Measurements from ENCODE around the gene FANK1.
"Not testable (repeated sequence)": the region's sequence is repeated elsewhere in the genome, so short reads cannot be mapped to it uniquely, and the experiment has no call there.

The FANK1 gene

GRCh38 chr10:125927265-125927664 lies 30.9 kb downstream of the FANK1 start:
- peaks cover 0 to 22% of the 10 kb centered on the region in 2 donors for H3K4me1 ChIP-seq (ENCODE audit: control insufficient read depth in 2 of 2, insufficient read depth in 2 of 2, low read length in 2 of 2)
- H3K4me3 ChIP-seq (ENCODE audit: low read length in 2 of 2); H3K9ac ChIP-seq (ENCODE audit: low read depth in 1 of 2, low read length in 2 of 2); H3K36me3 ChIP-seq (ENCODE audit: control insufficient read depth in 2 of 2, insufficient read depth in 2 of 2, low read length in 2 of 2); H3K27me3 ChIP-seq (ENCODE audit: control insufficient read depth in 2 of 2, insufficient read depth in 2 of 2, low read length in 2 of 2); H3K9me3 ChIP-seq (ENCODE audit: control insufficient read depth in 2 of 2, low read length in 2 of 2); H3K27ac ChIP-seq (ENCODE audit: low read depth in 2 of 2, low read length in 2 of 2): not testable (repeated sequence)

DNA sequence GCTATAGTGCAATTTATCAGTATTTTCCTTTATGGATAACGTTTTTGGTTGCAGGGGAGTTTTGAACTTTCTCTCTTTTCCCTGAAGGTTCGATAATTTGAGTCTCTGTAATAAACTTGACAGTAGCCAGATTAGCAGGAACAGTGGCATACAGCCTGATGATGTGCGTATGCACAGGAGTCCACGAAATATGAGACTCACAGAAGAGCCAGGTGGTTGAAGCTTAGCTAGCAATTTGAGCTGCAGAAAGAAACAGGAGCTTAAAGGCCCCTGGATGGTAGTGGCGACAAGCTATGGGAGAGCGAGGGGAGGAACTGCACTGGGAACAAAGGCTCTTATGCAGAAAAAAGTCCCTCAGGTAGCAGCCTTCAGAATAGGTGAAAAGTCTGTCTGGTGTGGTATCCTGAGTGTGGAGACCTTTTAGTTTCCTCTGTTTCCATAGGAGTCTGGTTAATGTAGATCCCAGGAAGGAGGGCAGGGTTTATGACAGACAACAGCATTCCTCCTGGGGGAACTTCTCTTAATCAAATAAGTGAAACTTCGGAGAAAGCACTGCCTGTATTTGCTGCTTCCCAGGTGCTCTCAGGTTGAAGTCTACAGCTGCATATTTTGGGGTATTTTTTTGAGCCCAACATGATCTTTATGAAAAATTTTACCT lies 32.7 kb downstream of the FANK1 start:
- H3K27ac ChIP-seq (ENCODE audit: low read depth in 2 of 2, low read length in 2 of 2): peak overlapping the region; percentile 73 to 91
- H3K36me3 ChIP-seq (ENCODE audit: control insufficient read depth in 2 of 2, insufficient read depth in 2 of 2, low read length in 2 of 2): no peaks in the 10 kb centered on the region
- H3K4me3 ChIP-seq (ENCODE audit: low read length in 2 of 2): peak overlapping the region; percentile 38 to 48
- H3K9ac ChIP-seq (ENCODE audit: low read depth in 1 of 2, low read length in 2 of 2): peak overlapping the region; percentile 43 to 73
- no peaks in the 10 kb centered on the region for H3K9me3 ChIP-seq (ENCODE audit: control insufficient read depth in 2 of 2, low read length in 2 of 2)
- peaks cover 0 to 24% of the 10 kb centered on the region in 2 donors for H3K4me1 ChIP-seq (ENCODE audit: control insufficient read depth in 2 of 2, insufficient read depth in 2 of 2, low read length in 2 of 2)
- H3K27me3 ChIP-seq (ENCODE audit: control insufficient read depth in 2 of 2, insufficient read depth in 2 of 2, low read length in 2 of 2): no peaks in the 10 kb centered on the region

DNA sequence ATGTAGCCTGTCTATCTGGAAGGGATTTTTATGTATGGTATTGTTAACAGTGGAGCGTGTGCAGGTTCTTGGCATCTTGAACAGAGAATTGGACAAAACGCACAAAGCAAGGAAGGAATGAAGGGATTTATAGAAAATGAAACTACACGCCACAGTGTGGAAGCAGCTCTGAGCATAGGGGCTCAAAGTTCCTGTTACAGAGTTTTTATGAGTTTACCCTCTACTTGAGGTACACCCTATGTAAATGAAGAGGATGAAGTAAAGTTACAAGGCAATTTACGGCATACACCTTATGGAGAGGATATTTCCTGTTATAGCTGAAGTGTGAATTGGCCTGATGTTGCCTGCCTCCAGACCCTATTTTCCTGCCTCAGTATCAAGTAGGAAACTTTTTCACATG lies 33.3 kb downstream of the FANK1 start:
- H3K27me3 ChIP-seq (ENCODE audit: control insufficient read depth in 2 of 2, insufficient read depth in 2 of 2, low read length in 2 of 2): no peaks in the 10 kb centered on the region
- no peaks in the 10 kb centered on the region for H3K36me3 ChIP-seq (ENCODE audit: control insufficient read depth in 2 of 2, insufficient read depth in 2 of 2, low read length in 2 of 2)
- peaks cover 0 to 27% of the 10 kb centered on the region in 2 donors for H3K4me1 ChIP-seq (ENCODE audit: control insufficient read depth in 2 of 2, insufficient read depth in 2 of 2, low read length in 2 of 2)
- peak overlapping the region; percentile 38 to 48 for H3K4me3 ChIP-seq (ENCODE audit: low read length in 2 of 2)
- H3K27ac ChIP-seq (ENCODE audit: low read depth in 2 of 2, low read length in 2 of 2): peak overlapping the region; percentile 73 to 91
- H3K9me3 ChIP-seq (ENCODE audit: control insufficient read depth in 2 of 2, low read length in 2 of 2): no peaks in the 10 kb centered on the region
- peak overlapping the region; percentile 43 to 73 for H3K9ac ChIP-seq (ENCODE audit: low read depth in 1 of 2, low read length in 2 of 2)

DNA sequence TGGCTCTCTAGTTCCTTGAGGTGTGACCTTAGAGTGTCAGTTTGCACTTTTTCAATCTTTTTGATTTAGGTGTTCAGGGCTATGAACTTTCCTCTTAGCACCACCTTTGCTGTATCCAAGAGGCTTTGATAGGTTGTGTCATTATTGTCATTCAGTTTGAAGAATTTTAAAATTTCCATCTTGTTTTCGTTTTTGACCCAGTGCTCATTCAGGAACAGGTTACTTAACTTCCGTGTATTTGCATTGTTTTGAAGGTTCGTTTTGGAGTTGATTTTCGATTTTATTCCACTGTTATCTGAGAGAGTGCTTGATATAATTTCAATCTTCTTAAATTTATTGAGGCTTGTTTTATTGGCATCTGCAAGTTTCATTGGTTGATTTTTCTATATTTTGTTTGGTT lies 37.3 kb downstream of the FANK1 start:
- Histone ChIP-seq H3K9me3 (ENCODE audit: control insufficient read depth in 2 of 2, low read length in 2 of 2) (no peaks in the 10 kb centered on the region), H3K27me3 (ENCODE audit: control insufficient read depth in 2 of 2, insufficient read depth in 2 of 2, low read length in 2 of 2) (no peaks in the 10 kb centered on the region), H3K4me3 (ENCODE audit: low read length in 2 of 2) (peak overlapping the region in 1 of 2 donors; percentile 23), H3K9ac (ENCODE audit: low read depth in 1 of 2, low read length in 2 of 2) (no peak overlapping the region), H3K36me3 (ENCODE audit: control insufficient read depth in 2 of 2, insufficient read depth in 2 of 2, low read length in 2 of 2) (no peaks in the 10 kb centered on the region), H3K27ac (ENCODE audit: low read depth in 2 of 2, low read length in 2 of 2) (no peak overlapping the region), H3K4me1 (ENCODE audit: control insufficient read depth in 2 of 2, insufficient read depth in 2 of 2, low read length in 2 of 2) (peaks cover 0 to 25% of the 10 kb centered on the region in 2 donors)

DNA sequence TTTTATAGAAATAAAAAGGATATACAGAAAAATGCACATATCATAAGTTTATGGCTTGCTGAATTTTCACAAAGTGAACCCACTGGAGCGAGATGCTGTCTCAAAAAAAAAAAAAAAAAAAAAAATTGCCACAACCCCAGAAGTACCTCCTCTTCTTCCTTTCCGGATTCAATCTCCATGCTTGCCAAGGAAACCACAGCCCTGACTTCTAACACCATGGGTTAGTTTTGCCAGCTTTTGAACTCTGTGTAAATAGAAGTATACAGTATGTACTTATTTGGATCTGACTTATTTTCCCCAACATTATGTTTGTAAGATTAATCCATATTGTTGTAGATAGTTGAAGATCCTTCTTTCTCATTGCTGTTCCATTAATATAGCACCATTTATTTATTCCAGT lies 40.0 kb downstream of the FANK1 start:
- no peak overlapping the region for H3K27ac ChIP-seq (ENCODE audit: low read depth in 2 of 2, low read length in 2 of 2)
- no peaks in the 10 kb centered on the region for H3K9me3 ChIP-seq (ENCODE audit: control insufficient read depth in 2 of 2, low read length in 2 of 2)
- no peaks in the 10 kb centered on the region for H3K36me3 ChIP-seq (ENCODE audit: control insufficient read depth in 2 of 2, insufficient read depth in 2 of 2, low read length in 2 of 2)
- no peak overlapping the region for H3K9ac ChIP-seq (ENCODE audit: low read depth in 1 of 2, low read length in 2 of 2)
- H3K27me3 ChIP-seq (ENCODE audit: control insufficient read depth in 2 of 2, insufficient read depth in 2 of 2, low read length in 2 of 2): no peaks in the 10 kb centered on the region
- H3K4me3 ChIP-seq (ENCODE audit: low read length in 2 of 2): no peak overlapping the region
- H3K4me1 ChIP-seq (ENCODE audit: control insufficient read depth in 2 of 2, insufficient read depth in 2 of 2, low read length in 2 of 2): peaks cover 0 to 8% of the 10 kb centered on the region in 2 donors

DNA sequence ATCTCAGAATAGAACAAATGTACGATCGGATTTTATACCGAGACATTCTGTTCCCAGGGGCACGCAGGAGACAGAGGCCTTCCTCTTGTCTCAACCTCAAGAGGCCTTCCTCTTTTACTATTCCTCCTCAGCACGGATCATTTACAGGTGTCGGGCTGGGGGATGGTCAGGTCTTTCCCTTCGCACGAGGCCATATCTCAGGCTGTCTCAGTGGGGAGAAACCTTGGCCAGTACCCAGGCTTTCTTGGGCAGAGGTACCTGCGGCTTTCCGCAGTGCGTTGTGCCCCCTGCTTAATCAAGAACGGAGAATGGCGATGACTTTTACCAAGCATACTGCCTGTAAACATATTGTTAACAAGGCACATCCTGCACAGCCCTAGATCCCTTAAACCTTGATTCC lies 44.2 kb downstream of the FANK1 start:
- no peak overlapping the region for H3K9ac ChIP-seq (ENCODE audit: low read depth in 1 of 2, low read length in 2 of 2)
- H3K4me3 ChIP-seq (ENCODE audit: low read length in 2 of 2): no peak overlapping the region
- no peaks in the 10 kb centered on the region for H3K4me1 ChIP-seq (ENCODE audit: control insufficient read depth in 2 of 2, insufficient read depth in 2 of 2, low read length in 2 of 2)
- H3K27me3 ChIP-seq (ENCODE audit: control insufficient read depth in 2 of 2, insufficient read depth in 2 of 2, low read length in 2 of 2): no peaks in the 10 kb centered on the region
- H3K9me3 ChIP-seq (ENCODE audit: control insufficient read depth in 2 of 2, low read length in 2 of 2): peaks cover 0 to 4% of the 10 kb centered on the region in 2 donors
- no peaks in the 10 kb centered on the region for H3K36me3 ChIP-seq (ENCODE audit: control insufficient read depth in 2 of 2, insufficient read depth in 2 of 2, low read length in 2 of 2)
- H3K27ac ChIP-seq (ENCODE audit: low read depth in 2 of 2, low read length in 2 of 2): no peak overlapping the region

- H3K9me3 ChIP-seq (ENCODE audit: control insufficient read depth in 2 of 2, low read length in 2 of 2): peaks cover 8 to 11% of the 10 kb centered on the region in 2 donors
- no peaks in the 10 kb centered on the region for H3K4me1 ChIP-seq (ENCODE audit: control insufficient read depth in 2 of 2, insufficient read depth in 2 of 2, low read length in 2 of 2)
- H3K4me3 ChIP-seq (ENCODE audit: low read length in 2 of 2): no peak overlapping the region
- H3K36me3 ChIP-seq (ENCODE audit: control insufficient read depth in 2 of 2, insufficient read depth in 2 of 2, low read length in 2 of 2): no peaks in the 10 kb centered on the region
- no peak overlapping the region for H3K27ac ChIP-seq (ENCODE audit: low read depth in 2 of 2, low read length in 2 of 2)
- H3K27me3 ChIP-seq (ENCODE audit: control insufficient read depth in 2 of 2, insufficient read depth in 2 of 2, low read length in 2 of 2): no peaks in the 10 kb centered on the region
- no peak overlapping the region for H3K9ac ChIP-seq (ENCODE audit: low read depth in 1 of 2, low read length in 2 of 2)
Observed at GRCh38 chr10:125951290-125951689, 54.9 kb downstream of the FANK1 start.

DNA sequence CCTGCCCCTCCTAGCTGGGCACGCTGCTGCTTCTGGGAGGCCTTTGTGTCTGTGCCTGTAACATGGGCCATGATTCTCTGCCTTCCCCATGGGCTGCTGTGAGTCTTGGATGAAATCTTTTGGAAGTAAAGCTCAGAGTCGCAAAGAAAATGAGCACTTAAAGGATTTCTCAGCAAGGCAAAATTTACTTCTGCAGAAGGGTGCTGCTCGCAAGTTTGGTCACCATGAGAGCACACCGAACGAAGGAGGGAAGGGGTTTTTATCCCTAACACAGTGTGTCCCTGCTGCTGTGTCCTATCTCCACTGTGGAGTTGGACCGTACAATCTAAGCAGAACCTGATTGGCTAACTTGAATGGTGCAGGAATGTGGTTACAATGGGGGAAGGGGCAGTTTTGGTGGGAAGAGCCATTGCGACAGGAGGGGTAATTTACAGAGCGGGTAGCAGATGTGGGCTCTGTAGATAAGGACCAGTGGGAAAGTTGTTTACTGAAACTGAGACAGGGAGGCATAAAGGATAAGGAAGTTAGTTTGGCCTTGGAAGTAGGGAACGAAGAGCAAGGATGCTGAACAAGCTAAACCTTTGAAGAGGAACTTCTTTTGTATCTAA lies 57.5 kb downstream of the FANK1 start:
- Histone ChIP-seq H3K4me1 (ENCODE audit: control insufficient read depth in 2 of 2, insufficient read depth in 2 of 2, low read length in 2 of 2) (no peaks in the 10 kb centered on the region), H3K4me3 (ENCODE audit: low read length in 2 of 2) (no peak overlapping the region), H3K9ac (ENCODE audit: low read depth in 1 of 2, low read length in 2 of 2) (no peak overlapping the region), H3K27ac (ENCODE audit: low read depth in 2 of 2, low read length in 2 of 2) (no peak overlapping the region), H3K27me3 (ENCODE audit: control insufficient read depth in 2 of 2, insufficient read depth in 2 of 2, low read length in 2 of 2) (no peaks in the 10 kb centered on the region), H3K36me3 (ENCODE audit: control insufficient read depth in 2 of 2, insufficient read depth in 2 of 2, low read length in 2 of 2) (no peaks in the 10 kb centered on the region), H3K9me3 (ENCODE audit: control insufficient read depth in 2 of 2, low read length in 2 of 2) (peaks cover 8 to 11% of the 10 kb centered on the region in 2 donors)

GRCh38 chr10:125955766-125956165 lies 59.4 kb downstream of the FANK1 start:
- Histone ChIP-seq H3K4me1 (ENCODE audit: control insufficient read depth in 2 of 2, insufficient read depth in 2 of 2, low read length in 2 of 2) (no peaks in the 10 kb centered on the region), H3K9me3 (ENCODE audit: control insufficient read depth in 2 of 2, low read length in 2 of 2) (peaks cover 8 to 11% of the 10 kb centered on the region in 2 donors), H3K9ac (ENCODE audit: low read depth in 1 of 2, low read length in 2 of 2) (no peak overlapping the region), H3K36me3 (ENCODE audit: control insufficient read depth in 2 of 2, insufficient read depth in 2 of 2, low read length in 2 of 2) (no peaks in the 10 kb centered on the region), H3K27me3 (ENCODE audit: control insufficient read depth in 2 of 2, insufficient read depth in 2 of 2, low read length in 2 of 2) (no peaks in the 10 kb centered on the region), H3K4me3 (ENCODE audit: low read length in 2 of 2) (no peak overlapping the region), H3K27ac (ENCODE audit: low read depth in 2 of 2, low read length in 2 of 2) (no peak overlapping the region)

DNA sequence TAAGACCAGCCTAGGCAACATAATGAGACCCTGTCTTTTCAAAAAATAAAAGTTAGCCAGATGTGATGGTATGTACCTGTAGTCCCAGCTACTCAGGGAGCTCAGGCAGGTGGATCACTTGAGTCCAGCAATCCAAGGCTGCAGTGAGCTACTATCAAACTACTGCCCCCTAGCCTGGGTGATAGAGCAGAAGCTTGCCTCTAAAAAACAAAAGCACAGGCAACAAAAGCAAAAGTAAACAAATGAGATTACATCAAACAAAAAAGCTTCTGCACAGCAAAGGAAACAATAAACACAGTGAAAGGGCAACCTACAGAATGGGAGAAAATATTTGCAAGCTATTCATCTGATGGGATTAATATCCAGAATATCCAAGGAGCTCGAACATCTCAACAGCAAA lies 65.4 kb downstream of the FANK1 start:
- no peak overlapping the region for H3K9ac ChIP-seq (ENCODE audit: low read depth in 1 of 2, low read length in 2 of 2)

More for the DNA sequence above, 65.4 kb downstream of the FANK1 start:
- Histone ChIP-seq H3K9me3 (ENCODE audit: control insufficient read depth in 2 of 2, low read length in 2 of 2) (no peaks in the 10 kb centered on the region), H3K27me3 (ENCODE audit: control insufficient read depth in 2 of 2, insufficient read depth in 2 of 2, low read length in 2 of 2) (no peaks in the 10 kb centered on the region), H3K36me3 (ENCODE audit: control insufficient read depth in 2 of 2, insufficient read depth in 2 of 2, low read length in 2 of 2) (no peaks in the 10 kb centered on the region), H3K4me1 (ENCODE audit: control insufficient read depth in 2 of 2, insufficient read depth in 2 of 2, low read length in 2 of 2) (no peaks in the 10 kb centered on the region), H3K27ac (ENCODE audit: low read depth in 2 of 2, low read length in 2 of 2) (no peak overlapping the region), H3K4me3 (ENCODE audit: low read length in 2 of 2) (no peak overlapping the region)

All from mucosa of rectum (tissue), 2 donors.